BE2C (cell line): ENCODE measurements around the gene BIN1.
A peak's percentile ranks its signal among the peaks of the same experiment; 100 is the strongest.

Source experiments
- DNase-seq: peaks from one replicate; pipeline ENCODE4 v3.0.0-alpha.2; 2020
- H3K27me3 ChIP-seq: fragments of 250-450 bp; sonication (Bioruptor Pico); 2 replicates; pipeline ENCODE4 v1.5.1; 2020; ENCODE audit warnings: mild to moderate bottlenecking
- H3K36me3 ChIP-seq: fragments of 250-450 bp; sonication (Bioruptor Pico); 2 replicates; pipeline ENCODE4 v1.5.1; 2020; ENCODE audit warnings: mild to moderate bottlenecking
- H3K4me1 ChIP-seq: fragments of 250-450 bp; sonication (Bioruptor Pico); 2 replicates; pipeline ENCODE4 v1.5.1; 2020
- H3K4me3 ChIP-seq: 2 replicates; pipeline ENCODE4 v1.5.1; 2011; ENCODE audit warnings: low read depth, low read length
- H3K9me3 ChIP-seq: fragments of 250-450 bp; sonication (Bioruptor Pico); 2 replicates; pipeline ENCODE4 v1.5.1; 2020
- TF ChIP-seq, protein P1 (sequence below): IDR thresholded peaks from 2 replicates; pipeline ENCODE4 v1.5.1; 2012; ENCODE audit warnings: mild to moderate bottlenecking, low read depth, low read length

BIN1 gene

DNA sequence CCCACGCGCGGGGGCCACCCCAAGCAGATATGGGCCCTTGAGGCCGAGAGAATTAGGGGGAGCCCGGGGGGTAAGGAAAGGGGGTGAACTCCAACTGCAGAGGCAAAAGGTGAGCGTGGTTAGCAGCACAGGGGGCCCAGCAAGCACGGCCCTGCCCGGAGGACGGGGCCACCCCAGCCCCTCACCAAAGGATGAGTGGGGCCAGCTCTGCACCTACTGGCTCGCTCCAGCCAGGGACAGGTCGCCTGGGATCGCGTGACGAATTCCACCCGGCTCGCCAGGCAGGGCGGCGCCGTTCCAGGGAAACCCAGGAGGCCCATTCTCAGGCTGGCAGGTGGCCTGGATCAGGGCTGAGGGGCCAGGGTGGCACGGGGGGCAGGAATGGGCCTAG, 38.6 kb downstream of the BIN1 start:
- H3K9me3 ChIP-seq: no peaks in the 10 kb centered on the region
- TF ChIP-seq, protein P1, sequence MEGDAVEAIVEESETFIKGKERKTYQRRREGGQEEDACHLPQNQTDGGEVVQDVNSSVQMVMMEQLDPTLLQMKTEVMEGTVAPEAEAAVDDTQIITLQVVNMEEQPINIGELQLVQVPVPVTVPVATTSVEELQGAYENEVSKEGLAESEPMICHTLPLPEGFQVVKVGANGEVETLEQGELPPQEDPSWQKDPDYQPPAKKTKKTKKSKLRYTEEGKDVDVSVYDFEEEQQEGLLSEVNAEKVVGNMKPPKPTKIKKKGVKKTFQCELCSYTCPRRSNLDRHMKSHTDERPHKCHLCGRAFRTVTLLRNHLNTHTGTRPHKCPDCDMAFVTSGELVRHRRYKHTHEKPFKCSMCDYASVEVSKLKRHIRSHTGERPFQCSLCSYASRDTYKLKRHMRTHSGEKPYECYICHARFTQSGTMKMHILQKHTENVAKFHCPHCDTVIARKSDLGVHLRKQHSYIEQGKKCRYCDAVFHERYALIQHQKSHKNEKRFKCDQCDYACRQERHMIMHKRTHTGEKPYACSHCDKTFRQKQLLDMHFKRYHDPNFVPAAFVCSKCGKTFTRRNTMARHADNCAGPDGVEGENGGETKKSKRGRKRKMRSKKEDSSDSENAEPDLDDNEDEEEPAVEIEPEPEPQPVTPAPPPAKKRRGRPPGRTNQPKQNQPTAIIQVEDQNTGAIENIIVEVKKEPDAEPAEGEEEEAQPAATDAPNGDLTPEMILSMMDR: no peak
- no peaks in the 10 kb centered on the region for H3K27me3 ChIP-seq
- no peak overlapping the region for H3K4me3 ChIP-seq
- peaks cover 8% of the 10 kb centered on the region for H3K4me1 ChIP-seq
- peaks cover 3% of the 10 kb centered on the region; the same call in 1 of the 2 replicates for H3K36me3 ChIP-seq
- no peak for DNase-seq

DNA sequence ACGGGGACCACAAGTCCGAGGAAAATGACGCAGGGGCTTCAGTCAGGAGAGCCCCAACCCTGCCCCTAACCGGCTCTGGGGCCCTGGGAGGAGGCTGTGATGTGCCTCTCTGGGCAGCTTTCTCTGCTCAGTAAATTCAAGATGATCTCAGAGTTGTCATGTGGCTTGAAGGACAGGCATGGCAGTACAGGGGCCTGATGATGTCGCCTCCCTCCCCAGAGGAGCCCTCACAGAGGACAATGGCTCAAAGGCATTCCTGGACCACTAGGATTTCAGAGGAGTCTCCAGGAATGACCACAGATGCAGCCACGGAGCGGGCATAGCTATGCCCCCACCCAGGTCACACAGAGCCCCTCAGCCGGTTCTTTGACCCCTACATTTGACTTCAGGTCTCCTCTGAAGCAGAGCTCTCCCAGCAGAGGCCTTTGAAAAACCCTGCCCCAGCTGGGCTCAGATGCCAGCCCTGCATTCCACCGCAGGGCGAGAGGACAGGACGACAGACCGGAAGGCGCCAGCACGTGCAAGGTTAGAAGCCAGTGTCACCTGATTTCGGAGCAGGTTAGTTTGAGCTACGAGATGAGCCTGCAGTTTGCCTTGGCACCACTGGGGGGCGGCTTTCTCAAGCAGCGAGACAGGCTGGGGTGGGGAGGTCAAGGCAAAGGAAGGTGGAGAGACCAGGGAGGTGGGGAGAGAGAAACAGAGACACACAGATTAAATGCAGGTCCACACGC, 39.2 kb downstream of the BIN1 start:
- peak; percentile 53 for DNase-seq
- no peaks in the 10 kb centered on the region for H3K27me3 ChIP-seq
- H3K4me3 ChIP-seq: no peak overlapping the region
- H3K36me3 ChIP-seq: peaks cover 5% of the 10 kb centered on the region; the same call in 1 of the 2 replicates
- peaks cover 8% of the 10 kb centered on the region for H3K4me1 ChIP-seq
- TF ChIP-seq, protein P1: peak; percentile 66
- H3K9me3 ChIP-seq: no peaks in the 10 kb centered on the region

DNA sequence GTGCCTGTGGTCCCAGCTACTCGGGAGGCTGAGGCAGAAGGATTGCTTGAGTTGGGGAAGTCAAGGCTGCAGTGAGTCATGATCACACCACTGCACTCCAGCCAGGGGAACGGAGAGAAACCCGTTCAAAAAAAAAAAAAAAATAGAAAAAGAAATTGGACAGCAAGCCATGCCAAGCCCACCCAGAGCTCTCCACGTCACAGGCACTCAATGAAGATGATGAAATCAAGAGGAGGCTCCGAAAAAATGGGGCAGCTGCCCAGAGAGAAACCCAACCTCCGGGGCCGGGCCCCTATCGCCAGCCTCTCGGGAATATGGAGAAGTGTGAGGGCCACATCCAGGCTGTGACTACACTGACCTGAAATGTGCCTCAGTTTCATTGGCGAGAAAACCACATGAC, 40.0 kb downstream of the BIN1 start:
- TF ChIP-seq, protein P1: no peak
- Histone ChIP-seq H3K27me3 (no peaks in the 10 kb centered on the region), H3K4me3 (no peak overlapping the region), H3K9me3 (no peaks in the 10 kb centered on the region), H3K4me1 (peaks cover 8% of the 10 kb centered on the region), H3K36me3 (peaks cover 5% of the 10 kb centered on the region; the same call in 1 of the 2 replicates)
- DNase-seq: no peak

DNA sequence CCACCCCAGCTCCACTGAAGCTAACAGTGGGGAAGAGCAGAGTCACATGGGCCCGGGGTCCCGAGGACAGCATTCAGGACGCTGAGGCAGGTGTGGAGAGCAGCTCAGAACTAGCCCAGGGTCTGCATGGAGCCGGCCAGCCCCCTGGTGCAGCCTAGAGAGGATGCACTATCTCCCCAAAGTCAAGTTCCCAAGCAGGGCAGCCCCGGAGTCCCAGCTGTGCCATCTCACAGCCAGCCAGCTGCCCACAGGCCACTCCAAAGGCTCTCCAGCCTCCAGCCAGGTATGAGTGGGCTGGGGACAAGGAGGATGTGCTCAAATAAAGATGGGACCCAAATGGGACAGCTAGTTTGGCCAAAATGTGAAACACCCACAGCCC, 41.0 kb downstream of the BIN1 start:
- H3K4me1 ChIP-seq: peaks cover 8% of the 10 kb centered on the region
- DNase-seq: no peak
- no peaks in the 10 kb centered on the region for H3K9me3 ChIP-seq
- TF ChIP-seq, protein P1: no peak
- no peak overlapping the region for H3K4me3 ChIP-seq
- no peaks in the 10 kb centered on the region for H3K27me3 ChIP-seq
- peaks cover 5% of the 10 kb centered on the region; the same call in 1 of the 2 replicates for H3K36me3 ChIP-seq

DNA sequence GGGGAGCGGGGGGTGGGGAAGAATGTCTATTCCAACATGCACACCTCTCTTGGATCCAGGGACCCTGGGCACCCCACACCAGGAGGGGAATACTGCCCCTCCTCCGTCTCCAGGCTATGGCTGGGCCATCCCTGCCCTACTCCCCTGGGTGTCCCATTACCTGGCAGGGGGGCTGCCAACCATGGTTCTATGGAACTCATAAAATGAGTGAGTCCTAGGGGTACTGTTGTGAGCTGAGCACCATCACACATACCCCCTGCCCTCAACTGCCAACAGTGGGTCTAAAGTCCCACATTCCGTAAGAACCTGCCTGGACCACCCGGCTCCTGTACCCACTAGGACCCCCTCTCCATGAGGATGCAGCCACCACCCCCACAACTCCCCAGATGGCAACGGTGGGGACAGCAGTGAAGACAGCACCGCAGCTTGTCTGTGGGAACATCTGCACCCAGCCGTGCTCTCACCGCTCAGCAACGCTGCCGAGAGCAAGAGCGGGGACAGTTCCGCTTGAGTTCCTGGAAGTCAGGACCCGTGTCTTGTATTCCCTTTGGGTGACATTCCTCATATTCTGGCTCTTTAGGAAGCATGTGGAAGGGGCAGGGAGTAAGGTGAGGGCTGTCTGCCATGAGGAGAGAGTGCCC, 41.5 kb downstream of the BIN1 start:
- Histone ChIP-seq H3K36me3 (peaks cover 5% of the 10 kb centered on the region; the same call in 1 of the 2 replicates), H3K4me3 (no peak overlapping the region), H3K9me3 (no peaks in the 10 kb centered on the region), H3K27me3 (no peaks in the 10 kb centered on the region), H3K4me1 (peaks cover 8% of the 10 kb centered on the region)
- DNase-seq: no peak
- TF ChIP-seq, protein P1: no peak
